Vagina (tissue), 2 donors: Measurements from ENCODE around the gene SORCS1.

Experiments used
- POLR2A ChIP-seq, 2 donors: fragments of 450-650 bp; IDR thresholded peaks; one replicate each; pipeline ENCODE4 v1.6.1; 2017; ENCODE audit warnings: antibody characterized with exemption in 2 of 2, mild to moderate bottlenecking in 2 of 2, moderate library complexity in 2 of 2
- POLR2AphosphoS5 ChIP-seq, 2 donors: sonication (generic); formaldehyde crosslinking; IDR thresholded peaks; one replicate each; pipeline ENCODE4 v1.9.0; 2017; ENCODE audit warnings: antibody characterized with exemption in 2 of 2, mild to moderate bottlenecking in 2 of 2, low read depth in 1 of 2; ENCODE audit not compliant: insufficient read depth in 1 of 2
- TF ChIP-seq, protein P1 (sequence below), 3 experiments: fragments of 450-650 bp in 2 of 3; fragments of 200-600 bp in 1 of 3; sonication (generic) in 1 of 3; IDR thresholded peaks; one replicate each; pipeline ENCODE4 v1.5.1; 2017 to 2019; ENCODE audit warnings: antibody characterized with exemption in 3 of 3, mild to moderate bottlenecking in 2 of 3, moderate library complexity in 2 of 3

GRCh38 chr10:107019154-107019553 lies 145.4 kb downstream of the SORCS1 start:
- TF ChIP-seq, protein P1, sequence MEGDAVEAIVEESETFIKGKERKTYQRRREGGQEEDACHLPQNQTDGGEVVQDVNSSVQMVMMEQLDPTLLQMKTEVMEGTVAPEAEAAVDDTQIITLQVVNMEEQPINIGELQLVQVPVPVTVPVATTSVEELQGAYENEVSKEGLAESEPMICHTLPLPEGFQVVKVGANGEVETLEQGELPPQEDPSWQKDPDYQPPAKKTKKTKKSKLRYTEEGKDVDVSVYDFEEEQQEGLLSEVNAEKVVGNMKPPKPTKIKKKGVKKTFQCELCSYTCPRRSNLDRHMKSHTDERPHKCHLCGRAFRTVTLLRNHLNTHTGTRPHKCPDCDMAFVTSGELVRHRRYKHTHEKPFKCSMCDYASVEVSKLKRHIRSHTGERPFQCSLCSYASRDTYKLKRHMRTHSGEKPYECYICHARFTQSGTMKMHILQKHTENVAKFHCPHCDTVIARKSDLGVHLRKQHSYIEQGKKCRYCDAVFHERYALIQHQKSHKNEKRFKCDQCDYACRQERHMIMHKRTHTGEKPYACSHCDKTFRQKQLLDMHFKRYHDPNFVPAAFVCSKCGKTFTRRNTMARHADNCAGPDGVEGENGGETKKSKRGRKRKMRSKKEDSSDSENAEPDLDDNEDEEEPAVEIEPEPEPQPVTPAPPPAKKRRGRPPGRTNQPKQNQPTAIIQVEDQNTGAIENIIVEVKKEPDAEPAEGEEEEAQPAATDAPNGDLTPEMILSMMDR (IDR thresholded peaks at IDR 0.05), result no peak
- TF ChIP-seq POLR2A (IDR thresholded peaks at IDR 0.05), result no peak
- TF ChIP-seq POLR2AphosphoS5 (IDR thresholded peaks at IDR 0.05; ENCODE audit: insufficient read depth in 1 of 2, low read depth in 1 of 2), result no peak
